HG03342 (cell line): ENCODE measurements around the gene KIAA0586.
A peak's percentile ranks its signal among the peaks of the same experiment; 100 is the strongest.
"Not testable (repeated sequence)": the region's sequence is repeated elsewhere in the genome, so short reads cannot be mapped to it uniquely, and the experiment has no call there.

Experiments
- ATAC-seq: cut with Tn5 transposase; IDR thresholded peaks from one replicate; pipeline ENCODE4 v1.9.1; 2021; ENCODE audit warnings: mild to moderate bottlenecking, moderate library complexity; ENCODE audit not compliant: unreplicated experiment

KIAA0586 gene

DNA sequence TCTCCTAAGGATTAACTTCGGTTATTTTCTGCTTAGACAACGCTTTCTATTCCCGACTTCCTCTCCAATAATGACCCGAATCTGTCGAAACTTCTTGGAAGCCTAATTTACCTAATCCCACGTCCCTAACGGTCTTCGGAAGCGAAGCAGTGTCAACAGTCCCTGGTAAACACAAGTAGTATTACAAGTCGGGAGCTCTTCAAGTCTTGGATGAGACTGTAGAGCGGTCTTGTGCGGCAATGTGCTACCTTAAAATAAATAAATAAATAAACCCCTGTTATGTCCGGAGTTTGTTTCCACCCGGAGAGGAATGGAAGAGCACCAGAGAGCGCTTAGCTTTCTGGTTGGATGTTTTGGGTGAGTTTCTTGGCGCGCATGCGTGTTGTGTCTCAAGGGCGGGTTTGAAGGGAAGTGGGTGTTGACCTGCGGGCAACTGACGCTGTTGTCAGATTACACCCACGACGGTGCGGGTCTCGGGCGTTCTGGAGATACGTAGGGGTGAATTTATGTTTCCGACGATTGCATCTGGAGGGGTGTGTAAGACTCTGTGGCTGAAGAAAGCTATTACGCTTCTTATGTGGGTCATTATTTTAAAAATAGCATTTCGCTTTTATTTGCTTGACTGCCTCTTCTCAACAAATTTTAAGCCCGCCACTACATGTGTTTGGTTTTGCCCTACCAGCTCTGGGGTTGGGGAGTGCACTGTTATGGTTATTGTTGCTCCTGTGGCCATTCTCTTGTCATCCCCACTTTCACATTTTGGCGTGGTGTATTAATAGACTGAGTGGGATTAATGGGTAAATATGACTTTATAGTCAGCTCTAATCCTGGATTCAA lies at the start of gene KIAA0586, which contains the start of gene TIMM9:
TSS of gene KIAA0586 (plus strand) at position 439 of the 837 bp plus-strand sequence. CDS start 546 bp downstream, outside the sequence.
TSS of gene TIMM9 (minus strand) at position 251 of the 837 bp plus-strand sequence. CDS start 15,586 bp downstream, outside the sequence.
- ATAC-seq = peak; percentile 92

DNA sequence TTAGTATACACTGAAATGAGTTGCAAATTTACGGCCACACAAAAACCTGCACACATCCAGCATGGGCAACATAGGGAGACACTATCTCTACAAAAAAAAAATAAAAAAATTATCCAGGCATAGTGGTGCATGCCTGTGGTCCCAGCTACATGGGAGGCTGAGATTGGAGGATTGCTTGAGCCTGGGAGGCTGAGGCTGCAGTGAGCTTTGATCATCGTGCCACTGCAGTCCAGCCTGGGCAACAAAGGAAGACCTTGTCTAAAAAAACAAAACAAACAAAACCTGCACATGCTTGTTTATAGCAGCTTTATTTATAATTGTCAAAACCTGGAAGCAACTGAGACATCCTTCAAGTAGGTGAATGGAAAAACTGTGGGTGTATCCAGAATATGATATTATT lies 36.7 kb upstream of the KIAA0586 start:
- ATAC-seq = no peak

DNA sequence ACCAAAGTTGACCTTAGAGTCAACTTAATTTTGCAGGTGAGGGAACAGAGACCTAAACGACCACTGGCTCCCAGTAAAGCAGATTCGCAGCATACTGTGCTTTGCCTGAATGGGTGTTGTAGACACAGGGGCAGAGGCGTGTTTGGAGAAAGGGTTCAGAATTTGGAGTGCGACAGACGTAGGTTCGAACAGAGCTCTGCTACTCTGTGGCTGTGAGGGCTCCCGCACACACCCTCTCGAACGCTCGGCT lies 32.0 kb upstream of the KIAA0586 start:
- no peak for ATAC-seq

DNA sequence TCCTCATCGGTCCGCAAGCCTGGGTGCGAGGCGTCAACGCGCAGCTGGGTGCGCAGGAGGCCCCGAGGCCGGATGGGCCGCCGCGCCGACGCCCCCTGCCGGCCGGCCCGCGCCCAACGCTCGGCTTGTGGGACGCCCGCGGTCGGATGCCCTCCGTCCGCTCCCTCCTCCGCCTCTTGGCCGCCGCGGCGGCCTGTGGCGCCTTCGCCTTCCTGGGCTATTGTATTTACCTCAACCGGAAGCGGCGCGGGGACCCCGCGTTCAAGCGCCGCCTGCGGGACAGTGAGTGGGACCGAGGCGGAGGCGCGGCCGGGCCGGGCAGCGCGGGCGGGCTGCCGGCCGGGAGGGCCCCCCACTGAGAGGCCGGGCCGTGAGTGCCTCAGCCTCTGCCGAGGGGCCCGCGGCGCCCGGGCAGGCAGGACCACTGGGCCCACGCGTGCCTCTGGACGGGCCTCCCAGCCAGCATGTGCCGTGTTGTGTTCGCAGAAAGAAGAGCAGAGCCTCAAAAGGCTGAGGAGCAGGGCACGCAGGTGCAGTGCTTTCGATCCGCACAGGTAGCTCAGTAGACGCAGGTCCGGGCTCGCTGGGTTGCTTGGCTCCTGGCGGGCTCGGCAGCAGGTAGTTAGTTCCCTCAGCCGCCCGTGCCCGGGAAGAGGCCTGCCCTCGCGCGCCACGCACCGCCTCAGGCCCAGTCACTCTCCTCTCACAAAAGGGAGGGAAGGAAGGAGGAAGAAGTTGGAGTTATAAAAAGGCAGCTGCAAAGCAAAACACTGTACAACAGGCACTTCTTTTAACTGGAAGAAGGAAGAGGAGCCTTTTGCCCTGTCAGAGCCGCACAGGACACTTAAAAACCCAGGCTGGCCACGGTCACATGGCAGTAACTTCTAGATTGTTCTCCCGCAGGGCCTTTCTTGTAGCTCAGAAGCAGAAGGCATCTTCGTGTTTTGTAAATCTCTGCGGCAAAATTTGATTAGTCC lies 31.4 kb upstream of the KIAA0586 start, which contains the start of gene TOMM20L:
TSS of gene TOMM20L (plus strand) at position 119 of the 977 bp plus-strand sequence. CDS start at position 147, 28 bp downstream.
- peak; percentile 90 for ATAC-seq

DNA sequence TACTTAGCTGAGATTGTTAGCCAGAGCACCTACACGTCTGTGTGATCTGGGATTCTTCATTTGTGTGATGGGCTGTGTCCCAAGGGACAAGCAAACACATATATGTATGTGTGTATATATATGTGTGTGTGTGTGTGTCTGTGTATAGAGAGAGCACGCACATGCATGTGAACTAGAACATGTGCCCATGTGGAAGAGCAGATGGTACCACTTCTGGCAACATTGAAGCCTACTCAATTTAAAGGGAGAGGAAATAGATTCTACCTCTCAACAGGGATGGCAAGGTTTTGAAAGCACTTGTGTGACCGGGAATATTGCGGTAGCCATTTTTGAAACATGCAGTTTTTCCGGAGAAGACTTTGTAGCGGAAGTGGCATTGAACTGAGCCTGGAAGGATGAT lies 30.4 kb upstream of the KIAA0586 start:
- ATAC-seq = no peak

DNA sequence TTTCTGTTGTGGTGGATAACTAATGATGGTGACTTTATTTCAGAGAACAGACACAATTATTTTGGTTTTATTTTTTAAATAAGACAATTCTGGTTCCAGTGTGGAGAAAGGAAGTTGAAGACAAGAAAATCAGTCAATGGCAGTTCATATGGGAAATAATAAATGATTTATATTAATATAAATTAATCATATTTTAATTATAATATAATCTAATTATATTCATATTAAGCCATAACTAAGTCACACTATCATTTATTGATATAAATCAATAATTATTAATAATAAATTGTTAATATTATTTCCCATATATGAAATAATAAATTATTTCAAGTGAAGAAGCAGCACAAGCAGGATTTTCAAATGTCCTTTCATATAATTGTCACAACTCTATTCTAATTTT lies 29.0 kb upstream of the KIAA0586 start:
- no peak for ATAC-seq

DNA sequence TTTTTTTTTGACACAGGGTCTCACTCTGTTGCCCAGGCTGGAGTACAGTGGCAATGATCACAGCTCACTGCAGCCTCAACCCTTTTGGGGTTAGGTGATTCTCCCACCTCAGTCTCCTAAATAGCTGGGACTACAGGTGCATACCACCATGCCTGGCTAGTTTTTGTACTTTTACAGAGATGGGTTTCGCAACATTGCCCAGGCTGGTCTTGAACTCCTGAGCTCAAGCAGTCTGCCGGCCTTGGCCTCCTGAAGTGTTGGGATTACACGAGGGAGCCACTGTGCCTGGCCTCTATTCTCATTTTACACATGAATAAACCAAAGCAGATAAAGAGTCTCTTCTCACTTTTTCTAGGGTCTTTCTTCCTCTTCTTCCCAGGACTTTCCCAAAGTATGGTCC lies 28.6 kb upstream of the KIAA0586 start:
- ATAC-seq = no peak

DNA sequence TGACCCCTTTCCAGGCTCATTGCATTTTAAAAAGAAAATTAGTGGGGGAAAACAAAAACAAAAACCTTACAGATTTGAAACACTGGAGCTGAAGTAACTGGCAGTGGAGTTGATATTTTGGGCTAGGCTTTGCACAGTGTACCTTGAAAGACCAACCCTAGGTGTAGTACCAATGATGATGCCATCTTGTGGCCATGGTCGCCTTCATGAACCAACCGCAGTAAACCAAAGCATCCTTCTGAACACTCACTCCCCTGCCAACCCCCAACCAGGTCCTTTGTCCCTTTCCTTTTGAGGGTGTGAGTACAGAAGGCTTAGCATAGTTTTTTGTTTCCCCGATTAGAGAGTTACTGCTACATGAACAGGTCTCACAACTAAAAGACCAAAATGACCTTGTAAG lies 25.9 kb upstream of the KIAA0586 start:
- no peak for ATAC-seq

DNA sequence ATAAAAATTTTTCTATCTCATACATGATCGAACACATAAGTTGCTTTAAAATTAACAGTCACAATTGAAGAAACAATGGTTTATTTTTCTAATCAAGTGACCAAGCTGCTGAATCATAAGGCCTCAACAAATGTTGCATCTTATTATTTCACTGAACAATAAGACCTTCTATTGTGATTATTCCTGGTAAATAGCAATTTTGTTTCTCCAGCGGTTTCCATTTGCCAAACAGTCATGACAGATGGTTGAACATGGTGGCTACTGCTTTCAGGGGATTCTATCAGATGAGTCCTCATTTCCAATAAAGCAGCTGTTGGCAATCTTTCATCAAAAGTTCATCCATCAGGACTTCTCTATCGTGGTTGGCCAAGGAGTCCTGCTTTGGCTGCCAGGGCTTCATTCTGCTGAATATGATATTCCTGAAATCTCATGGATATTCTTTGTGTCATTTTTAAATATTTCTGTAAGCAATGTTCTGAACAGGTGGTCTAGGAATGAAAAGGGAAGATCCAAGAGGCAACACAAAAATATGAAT lies 18.8 kb upstream of the KIAA0586 start:
- no peak for ATAC-seq

DNA sequence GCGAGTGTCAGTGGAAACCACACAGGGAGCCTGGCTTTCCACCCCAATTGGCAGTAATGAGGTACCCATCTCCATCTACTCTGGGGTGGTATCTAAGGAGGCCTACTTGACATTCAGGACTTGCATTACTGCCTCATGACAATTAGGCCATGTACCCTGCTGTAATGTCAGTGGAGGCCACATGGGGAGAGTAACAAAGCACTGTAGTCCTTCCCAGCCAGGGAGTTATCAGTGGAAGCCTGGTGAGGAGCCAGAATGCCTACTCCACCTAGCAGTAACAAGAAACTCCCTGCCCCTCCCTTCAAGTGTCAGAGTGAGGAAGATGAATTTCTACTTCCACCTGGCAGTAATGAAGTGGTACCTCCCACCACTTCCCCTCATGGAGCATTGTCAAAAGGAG lies 12.7 kb upstream of the KIAA0586 start:
- ATAC-seq = no peak

DNA sequence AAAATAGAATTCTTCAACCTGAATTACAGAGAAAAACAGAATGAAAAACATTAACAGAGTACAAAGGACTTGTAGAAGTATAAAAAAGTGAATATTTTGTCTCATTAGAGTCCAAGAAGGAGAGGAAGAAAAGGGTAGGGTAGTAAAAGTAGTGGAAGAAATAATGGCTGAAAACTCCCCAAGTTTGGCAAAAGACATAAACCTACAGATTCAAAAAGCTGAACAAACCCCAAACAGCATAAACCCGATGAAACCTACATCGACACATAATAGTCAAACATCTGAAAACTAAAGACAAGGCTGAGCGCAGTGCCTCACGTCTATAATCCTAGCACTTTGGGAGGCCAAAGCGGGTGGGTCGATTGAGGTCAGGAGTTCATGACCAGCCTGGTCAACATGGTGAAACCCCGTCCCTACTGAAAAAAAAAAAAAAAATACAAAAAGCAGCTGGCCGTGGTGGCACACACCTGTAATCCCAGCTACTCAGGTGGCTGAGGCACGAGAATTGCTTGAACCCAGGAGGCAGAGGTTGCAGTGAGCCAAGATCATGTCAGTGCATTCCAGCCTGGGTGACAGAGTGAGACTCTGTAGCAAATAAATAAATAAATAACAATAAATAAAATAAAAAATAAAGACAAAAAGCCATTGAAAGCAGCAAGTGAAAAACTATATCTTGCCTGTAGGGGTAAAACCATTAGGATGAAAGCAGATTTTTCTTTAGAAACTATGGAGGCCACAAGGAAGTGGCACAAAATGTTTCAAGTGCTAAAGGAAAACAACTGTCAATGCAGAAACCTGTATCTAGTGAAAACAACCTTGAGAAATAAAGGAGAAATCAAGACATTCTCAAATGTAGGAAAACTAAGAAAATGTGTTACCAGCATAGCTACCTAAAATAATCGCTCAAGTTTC lies 11.6 kb upstream of the KIAA0586 start:
- no peak for ATAC-seq

DNA sequence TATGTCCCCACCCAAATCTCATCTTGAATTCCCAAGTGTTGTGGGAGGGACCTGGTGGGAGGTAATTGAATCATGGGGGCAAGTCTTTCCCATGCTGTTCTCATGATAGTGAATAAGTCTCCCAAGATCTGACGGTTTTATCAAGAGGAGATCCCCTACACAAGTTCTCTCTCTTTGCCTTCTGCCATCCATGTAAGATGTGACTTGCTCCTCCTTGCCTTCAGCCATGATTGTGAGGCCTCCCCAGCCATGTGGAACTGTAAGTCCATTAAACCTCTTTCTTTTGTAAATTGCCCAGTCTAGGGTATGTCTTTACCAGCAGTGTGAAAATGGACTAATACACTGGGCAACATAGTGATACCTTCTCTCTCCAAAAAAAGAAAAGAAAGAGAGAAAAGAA lies 10.6 kb upstream of the KIAA0586 start:
- not testable (repeated sequence) for ATAC-seq

DNA sequence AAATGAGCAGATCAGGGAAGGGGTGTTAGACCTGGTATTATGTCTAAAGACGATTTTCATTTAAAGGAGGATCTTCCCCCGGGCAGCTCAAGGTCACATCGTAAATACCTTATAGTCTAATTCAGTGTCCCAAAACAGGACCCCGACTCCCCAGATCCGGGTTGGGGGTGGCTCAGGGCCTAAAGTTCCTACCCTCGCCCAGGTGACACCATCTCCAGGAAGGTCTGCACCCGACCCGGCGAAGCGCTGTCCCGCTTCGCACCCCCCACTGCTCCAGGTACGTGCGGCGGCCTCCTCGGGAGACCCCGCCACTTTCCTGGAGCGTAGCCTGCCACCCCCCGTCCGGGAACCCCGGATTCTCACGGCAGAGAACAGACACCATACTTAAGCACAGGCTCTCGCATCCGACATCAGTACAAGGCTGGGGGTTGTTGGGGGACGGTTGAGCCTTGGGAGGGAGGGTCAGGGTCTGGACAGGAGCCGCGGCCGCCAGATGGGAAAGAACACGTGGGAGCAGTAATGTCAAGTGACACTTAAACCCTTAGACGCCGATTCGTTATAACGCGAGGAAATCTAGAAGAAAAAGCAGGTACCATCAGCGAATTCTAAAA lies 744 bp upstream of the KIAA0586 start:
- peak; percentile 25 for ATAC-seq

DNA sequence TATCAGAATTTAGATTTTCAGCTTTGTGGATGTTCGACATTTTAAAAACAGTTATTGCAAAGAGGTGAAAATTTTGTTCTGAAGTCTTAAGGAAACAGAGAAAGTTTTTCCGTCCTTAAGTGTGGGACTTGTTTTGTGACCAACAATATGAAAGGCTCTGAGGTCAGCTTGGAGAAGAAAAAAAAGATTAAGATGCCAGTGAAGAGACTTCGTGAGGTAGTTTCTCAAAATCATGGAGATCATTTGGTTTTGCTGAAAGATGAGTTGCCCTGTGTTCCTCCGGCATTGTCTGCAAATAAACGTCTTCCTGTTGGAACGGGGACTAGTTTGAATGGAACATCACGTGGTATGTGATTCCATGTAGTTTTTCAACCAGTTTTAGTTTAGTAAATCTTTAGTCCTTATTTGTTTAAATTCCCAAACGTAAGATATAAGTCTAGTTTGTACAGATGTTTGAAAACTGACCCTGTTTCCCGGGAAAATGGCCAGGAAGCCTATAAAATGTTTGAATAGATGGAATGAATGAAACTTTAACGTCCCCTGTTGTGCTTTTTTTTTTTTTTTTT lies 682 bp downstream of the KIAA0586 start:
- no peak for ATAC-seq

DNA sequence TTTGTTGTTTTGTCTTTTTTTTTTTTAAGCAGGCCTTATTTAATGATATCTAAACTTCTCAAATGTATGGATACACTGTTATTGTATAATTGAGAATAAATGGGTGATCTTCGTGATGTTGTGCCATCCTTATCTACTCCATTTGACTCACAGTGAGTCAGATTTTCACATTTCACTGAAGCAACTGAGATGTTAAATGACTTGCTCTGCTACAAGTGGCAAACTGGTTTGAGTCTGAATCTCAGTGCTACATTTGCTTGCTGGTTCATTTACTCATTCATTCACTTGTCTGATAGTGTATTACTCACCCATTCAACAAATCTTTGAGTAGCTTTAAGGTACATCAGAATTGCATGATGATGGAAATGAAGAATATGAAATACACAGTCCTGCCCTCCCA lies 2.6 kb downstream of the KIAA0586 start:
- ATAC-seq = no peak

DNA sequence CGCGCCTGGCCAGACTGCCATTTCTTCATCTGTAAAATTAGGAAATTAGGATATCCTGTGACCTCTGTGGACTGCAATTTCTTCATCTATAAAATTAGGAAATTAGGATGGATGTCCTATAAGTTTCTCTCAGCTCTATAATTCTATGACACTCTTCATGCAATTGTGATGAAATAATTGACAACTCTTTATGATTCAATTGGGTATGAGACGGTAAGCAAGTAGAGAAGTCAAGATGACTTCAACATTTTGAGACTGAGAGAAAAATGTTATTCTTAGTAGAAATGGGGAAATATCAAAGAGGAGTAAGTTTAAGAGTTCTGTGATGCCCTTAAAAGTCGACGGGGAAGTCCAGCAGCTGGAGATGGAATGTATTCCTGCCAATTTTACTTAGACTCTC lies 12.0 kb downstream of the KIAA0586 start:
- ATAC-seq = no peak

DNA sequence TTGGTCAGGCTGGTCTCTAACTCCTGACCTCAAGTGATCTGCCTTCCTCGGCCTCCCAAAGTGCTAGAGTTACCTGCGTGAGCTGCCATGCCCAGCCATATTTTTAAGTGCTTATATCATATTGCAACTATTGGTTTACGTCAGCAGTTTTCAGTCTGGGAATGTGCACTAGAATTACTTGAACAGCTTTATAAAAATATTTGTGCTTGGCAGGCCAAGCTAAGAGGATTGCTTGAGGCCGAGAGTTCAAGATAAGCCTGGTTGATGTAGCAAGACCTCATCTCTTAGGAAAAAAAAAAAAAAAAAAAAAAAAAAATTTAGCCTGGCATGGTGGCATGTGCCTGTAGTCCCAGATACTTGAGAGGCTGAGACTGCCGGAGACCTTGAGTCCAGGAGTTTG lies 17.1 kb downstream of the KIAA0586 start:
- no peak for ATAC-seq

DNA sequence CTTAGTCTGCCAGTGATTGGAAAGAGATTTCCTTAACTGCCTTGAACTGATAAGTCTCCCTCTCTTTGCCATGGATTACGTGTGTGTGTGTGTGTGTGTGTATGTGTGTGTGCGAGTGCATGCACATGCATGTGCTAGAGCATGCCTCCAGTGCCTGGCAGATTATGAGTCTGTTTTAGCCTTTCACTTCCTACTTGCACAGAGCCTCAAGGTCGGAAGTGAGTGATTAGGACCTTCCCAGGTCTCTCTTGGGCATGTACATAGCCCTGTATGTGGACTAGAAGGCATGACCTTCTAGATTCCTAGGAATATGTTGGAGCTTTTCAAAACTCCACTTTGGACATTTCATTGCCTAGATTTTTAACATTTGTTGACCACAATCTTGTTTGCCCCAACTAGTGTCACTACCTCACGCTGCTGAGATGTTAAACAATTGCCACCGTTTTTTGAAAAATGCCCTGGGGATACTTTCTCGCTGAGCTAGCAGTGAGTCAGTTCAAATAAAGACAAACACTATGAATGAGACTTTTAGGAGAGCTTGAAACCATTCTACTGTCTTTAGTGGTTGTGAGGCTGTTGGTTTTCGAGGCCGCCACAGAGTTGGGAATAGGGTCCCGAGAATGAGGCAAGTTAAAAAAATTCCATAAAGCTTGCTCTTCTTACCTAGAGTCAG lies 28.2 kb downstream of the KIAA0586 start:
- no peak for ATAC-seq

DNA sequence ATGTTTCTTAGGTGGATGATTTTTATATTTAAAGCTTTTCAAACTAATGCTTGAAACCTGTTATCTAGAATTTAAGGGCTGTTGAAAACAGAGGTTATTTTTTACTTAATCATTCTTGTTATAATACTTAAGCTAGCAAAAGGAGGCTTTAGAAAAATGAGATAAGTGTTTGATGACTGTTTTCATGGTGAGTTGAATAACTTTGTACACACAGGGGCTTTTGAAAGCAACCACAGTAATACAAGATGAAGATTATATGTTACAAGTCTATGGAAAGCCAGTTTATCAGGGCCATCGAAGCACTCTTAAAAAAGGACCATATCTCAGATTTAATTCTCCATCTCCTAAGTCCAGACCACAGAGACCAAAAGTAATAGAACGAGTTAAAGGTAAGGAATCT lies 33.3 kb downstream of the KIAA0586 start:
- ATAC-seq = no peak
